Right lobe of liver (tissue), 4 donors: Measurements from ENCODE around the gene ZFAND3.

ENCODE experiments used
- POLR2A ChIP-seq: fragments of 450-650 bp; IDR thresholded peaks from one replicate; pipeline ENCODE4 v1.6.1; 2017; ENCODE audit warnings: antibody characterized with exemption, mild to moderate bottlenecking
- TF ChIP-seq, protein P1 (sequence below), 4 donors: fragments of 200-600 bp in 3 of 4; fragments of 450-650 bp in 1 of 4; IDR thresholded peaks; one replicate each; pipeline versions ENCODE4 v1.5.1 to v1.8.0; 2016 to 2022; ENCODE audit warnings: antibody characterized with exemption in 4 of 4, mild to moderate bottlenecking in 2 of 4
- donor health status: DM: no; HTN: no; CAD: no.
- donor health status: DM: no; HTN: no; CAD: no.
- donor health status: DM: no; HTN: yes; CAD: no.

- no peak for TF ChIP-seq POLR2A
- TF ChIP-seq, protein P1, sequence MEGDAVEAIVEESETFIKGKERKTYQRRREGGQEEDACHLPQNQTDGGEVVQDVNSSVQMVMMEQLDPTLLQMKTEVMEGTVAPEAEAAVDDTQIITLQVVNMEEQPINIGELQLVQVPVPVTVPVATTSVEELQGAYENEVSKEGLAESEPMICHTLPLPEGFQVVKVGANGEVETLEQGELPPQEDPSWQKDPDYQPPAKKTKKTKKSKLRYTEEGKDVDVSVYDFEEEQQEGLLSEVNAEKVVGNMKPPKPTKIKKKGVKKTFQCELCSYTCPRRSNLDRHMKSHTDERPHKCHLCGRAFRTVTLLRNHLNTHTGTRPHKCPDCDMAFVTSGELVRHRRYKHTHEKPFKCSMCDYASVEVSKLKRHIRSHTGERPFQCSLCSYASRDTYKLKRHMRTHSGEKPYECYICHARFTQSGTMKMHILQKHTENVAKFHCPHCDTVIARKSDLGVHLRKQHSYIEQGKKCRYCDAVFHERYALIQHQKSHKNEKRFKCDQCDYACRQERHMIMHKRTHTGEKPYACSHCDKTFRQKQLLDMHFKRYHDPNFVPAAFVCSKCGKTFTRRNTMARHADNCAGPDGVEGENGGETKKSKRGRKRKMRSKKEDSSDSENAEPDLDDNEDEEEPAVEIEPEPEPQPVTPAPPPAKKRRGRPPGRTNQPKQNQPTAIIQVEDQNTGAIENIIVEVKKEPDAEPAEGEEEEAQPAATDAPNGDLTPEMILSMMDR (IDR thresholded peaks at IDR 0.05), result no peak
Measured at GRCh38 chr6:38185752-38186151, 366.2 kb downstream of the ZFAND3 start.
